Measurements from ENCODE around the gene SCN2B.

The SCN2B gene

GRCh38 chr11:118155776-118156530, 20.5 kb downstream of the SCN2B start:
- Mint-ChIP-seq H3K4me1 (ENCODE audit: low read depth) (peaks cover 17% of the 10 kb centered on the region), H3K27me3 (peaks cover 28% of the 10 kb centered on the region), H3K4me3 (no peak overlapping the region), H3K9me3 (ENCODE audit: low read depth) (no peaks in the 10 kb centered on the region), H3K27ac (no peak overlapping the region), H3K36me3 (no peaks in the 10 kb centered on the region)

- Mint-ChIP-seq H3K4me1 (ENCODE audit: low read depth) (peaks cover 17% of the 10 kb centered on the region), H3K9me3 (ENCODE audit: low read depth) (no peaks in the 10 kb centered on the region), H3K27ac (no peak overlapping the region), H3K4me3 (no peak overlapping the region), H3K27me3 (peaks cover 31% of the 10 kb centered on the region), H3K36me3 (no peaks in the 10 kb centered on the region)
These were observed 21.8 kb downstream of the SCN2B start for GRCh38 chr11:118154641-118155040.

DNA sequence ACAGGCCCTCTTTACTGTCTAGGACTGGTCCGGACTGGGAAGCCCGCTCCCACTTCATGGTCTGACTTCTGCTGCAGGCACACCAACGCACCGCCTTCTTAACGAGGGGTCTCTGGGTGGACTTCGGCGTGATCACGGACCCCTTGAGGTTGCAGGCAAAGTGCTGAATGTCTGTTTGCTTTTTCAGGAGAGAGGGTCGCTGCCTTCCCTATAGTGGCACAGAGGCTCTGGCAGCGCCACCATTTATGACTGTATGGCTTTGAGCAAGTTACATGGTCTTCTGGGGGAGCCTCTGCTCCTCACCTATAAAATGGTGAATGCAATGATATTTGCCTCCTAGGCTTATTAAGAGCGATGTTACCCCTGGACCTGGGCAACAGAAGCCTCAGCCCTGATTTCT, 22.5 kb downstream of the SCN2B start:
- Mint-ChIP-seq H3K27me3 (peaks cover 31% of the 10 kb centered on the region), H3K27ac (no peak overlapping the region), H3K4me3 (peak overlapping the region; percentile 78), H3K9me3 (ENCODE audit: low read depth) (no peaks in the 10 kb centered on the region), H3K36me3 (no peaks in the 10 kb centered on the region), H3K4me1 (ENCODE audit: low read depth) (peaks cover 17% of the 10 kb centered on the region)

DNA sequence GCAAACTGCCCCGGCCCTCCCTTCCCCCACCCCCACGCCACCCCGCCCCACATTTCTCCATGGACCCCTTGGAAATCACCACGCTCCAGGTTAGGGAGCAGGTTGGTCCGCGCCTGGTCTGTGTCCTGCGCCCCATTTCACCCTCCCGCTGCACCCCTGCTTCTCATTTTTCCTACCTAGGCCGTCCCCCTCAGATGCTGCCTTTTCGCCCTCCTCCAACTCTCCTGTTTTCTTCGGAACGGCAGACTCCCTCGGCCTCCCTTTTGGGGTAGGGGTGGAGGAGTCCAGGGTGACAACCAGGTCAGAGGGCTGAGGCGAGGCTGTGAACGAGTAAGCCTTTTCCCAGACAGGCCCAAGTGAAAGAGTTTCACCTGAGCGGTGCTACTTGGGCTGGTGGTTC, 22.9 kb downstream of the SCN2B start:
- Mint-ChIP-seq H3K9me3 (ENCODE audit: low read depth) (no peaks in the 10 kb centered on the region), H3K27ac (no peak overlapping the region), H3K36me3 (no peaks in the 10 kb centered on the region), H3K27me3 (peaks cover 31% of the 10 kb centered on the region), H3K4me3 (peak overlapping the region; percentile 78), H3K4me1 (ENCODE audit: low read depth) (peaks cover 17% of the 10 kb centered on the region)

DNA sequence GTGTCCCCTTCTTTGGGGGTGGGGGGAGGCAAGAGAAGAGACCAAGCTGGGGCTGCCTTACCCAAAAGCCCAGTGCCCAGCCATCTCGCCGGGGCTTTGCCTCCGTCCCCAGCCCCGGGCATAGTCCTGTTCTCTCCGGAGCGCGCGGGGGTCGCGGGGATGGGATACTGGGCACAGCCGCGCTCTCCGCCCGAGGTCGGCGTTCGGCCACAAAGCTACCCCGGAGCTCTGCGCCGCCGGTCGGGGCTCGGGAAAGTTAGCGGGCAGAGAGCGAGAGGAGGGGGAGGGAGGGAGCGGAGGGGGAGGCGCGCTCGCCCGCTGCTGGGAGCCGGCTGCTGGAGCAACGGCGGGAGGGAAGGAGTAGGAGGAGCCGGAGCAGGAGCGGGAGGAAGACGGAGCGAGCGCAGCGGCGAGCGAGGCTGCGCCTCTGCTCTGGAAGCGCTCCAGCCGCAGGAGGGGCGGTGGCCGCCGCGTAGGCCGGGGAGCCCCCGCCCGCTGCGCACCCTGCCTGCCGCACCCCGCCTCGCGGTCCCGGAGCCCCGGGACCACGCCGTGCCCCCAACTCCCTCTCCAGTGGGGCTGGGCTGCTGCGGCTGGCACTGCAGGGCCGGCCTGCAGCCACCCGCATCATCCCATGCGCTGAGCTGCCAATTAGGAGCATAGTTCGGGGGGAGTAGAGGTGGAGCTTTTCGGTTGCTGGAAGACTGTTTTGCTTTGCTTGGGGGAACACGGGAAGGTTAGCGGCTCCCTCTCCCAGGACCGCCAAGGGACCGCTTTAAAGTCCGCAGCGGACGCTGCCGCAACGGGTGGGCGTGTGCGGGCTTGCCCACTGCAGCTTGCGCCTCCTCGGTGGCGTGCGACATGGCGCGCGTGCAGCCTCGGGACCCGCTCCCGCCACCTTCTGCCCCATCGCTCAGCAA, 23.6 kb downstream of the SCN2B start, which contains the start of gene SCN4B:
SCN4B (minus strand) TSS at position 272 of the 920 bp plus-strand sequence; CDS start at position 122, 150 bp downstream.
- peak within 1 kb of the TSS; percentile 78 for H3K4me3 Mint-ChIP-seq
- H3K9me3 Mint-ChIP-seq (ENCODE audit: low read depth) = no peaks in the 10 kb centered on the region
- H3K27ac Mint-ChIP-seq = no peak within 1 kb of the TSS
- no peaks in the 10 kb centered on the region for H3K36me3 Mint-ChIP-seq
- H3K4me1 Mint-ChIP-seq (ENCODE audit: low read depth) = peaks cover 17% of the 10 kb centered on the region
- H3K27me3 Mint-ChIP-seq = peaks cover 30% of the 10 kb centered on the region

DNA sequence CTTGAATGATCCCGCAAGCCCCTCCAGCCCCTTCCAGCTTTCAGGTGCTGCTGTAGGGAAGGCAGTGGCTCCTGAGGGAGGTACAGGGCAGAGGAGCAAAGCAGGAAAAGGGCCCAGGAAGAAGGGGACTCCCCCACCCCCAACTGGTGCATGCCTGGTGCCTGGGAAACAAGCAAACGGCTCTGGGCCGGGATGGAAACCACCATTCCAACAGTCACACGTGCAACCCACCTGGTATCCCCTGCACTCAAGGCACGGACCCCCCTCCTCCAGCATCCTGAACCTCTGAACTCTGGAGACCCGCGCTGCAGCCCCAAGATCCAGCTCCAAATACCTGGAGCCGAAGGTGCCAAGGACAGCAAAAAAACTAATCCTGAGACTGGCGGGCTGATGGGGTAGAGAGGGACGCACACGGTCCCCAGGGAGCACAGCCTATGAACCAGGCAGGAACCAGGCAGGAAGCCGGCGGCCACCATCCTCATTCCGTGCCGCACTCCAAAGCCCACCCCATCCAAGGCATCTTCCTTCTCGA, 24.4 kb downstream of the SCN2B start:
- Mint-ChIP-seq H3K36me3 (no peaks in the 10 kb centered on the region), H3K27me3 (peaks cover 26% of the 10 kb centered on the region), H3K4me3 (peak overlapping the region; percentile 59), H3K4me1 (ENCODE audit: low read depth) (peaks cover 15% of the 10 kb centered on the region), H3K27ac (no peak overlapping the region), H3K9me3 (ENCODE audit: low read depth) (no peaks in the 10 kb centered on the region)

- Mint-ChIP-seq H3K27ac (no peak overlapping the region), H3K27me3 (peaks cover 24% of the 10 kb centered on the region), H3K36me3 (no peaks in the 10 kb centered on the region), H3K9me3 (ENCODE audit: low read depth) (no peaks in the 10 kb centered on the region), H3K4me3 (peak overlapping the region; percentile 43), H3K4me1 (ENCODE audit: low read depth) (peaks cover 10% of the 10 kb centered on the region)
These were observed 25.0 kb downstream of the SCN2B start for GRCh38 chr11:118151431-118151830.

DNA sequence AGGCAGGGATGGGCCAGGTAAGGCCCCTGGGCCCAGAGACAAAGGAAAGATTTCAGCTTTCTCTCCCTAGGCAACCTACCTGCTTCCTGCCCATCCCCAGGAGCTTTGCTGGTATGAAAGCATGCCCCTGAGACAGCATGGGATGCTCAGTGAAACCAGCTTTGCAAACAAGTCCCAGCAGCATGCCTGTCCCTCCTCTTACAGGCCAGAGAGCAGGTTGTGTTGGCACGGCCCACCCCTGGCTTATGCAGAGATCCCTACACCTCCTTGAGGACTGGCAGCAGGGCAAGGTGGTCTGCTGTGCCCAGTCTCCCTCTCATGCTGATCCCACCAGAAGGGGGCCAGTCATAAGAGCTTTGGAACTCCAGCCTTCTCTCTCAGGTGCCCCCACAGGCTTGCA, 26.9 kb downstream of the SCN2B start:
- peaks cover 27% of the 10 kb centered on the region for H3K27me3 Mint-ChIP-seq
- H3K9me3 Mint-ChIP-seq (ENCODE audit: low read depth) = no peaks in the 10 kb centered on the region
- H3K27ac Mint-ChIP-seq = no peak overlapping the region
- no peak overlapping the region for H3K4me3 Mint-ChIP-seq
- peaks cover 11% of the 10 kb centered on the region for H3K4me1 Mint-ChIP-seq (ENCODE audit: low read depth)
- no peaks in the 10 kb centered on the region for H3K36me3 Mint-ChIP-seq

DNA sequence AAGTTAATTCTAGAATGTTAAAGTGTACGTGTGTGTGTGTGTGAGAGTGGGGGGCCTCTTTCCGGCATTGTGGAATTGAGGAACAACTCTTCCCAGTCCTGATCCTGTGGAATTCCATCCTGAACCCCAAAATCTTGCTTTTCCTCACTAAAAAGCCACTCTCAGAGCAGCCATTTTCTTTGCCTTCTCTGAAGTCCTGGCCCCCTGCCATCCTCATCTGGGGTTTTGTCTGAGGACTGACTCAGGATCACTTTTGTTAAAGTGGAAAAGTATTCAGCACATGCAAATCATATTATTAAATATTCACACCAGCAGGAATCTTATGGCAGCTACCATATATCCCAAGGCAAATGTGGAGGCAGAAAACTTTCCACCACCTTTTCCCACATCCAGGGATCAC, 27.6 kb downstream of the SCN2B start:
- Mint-ChIP-seq H3K27me3 (peaks cover 29% of the 10 kb centered on the region), H3K4me1 (ENCODE audit: low read depth) (peaks cover 8% of the 10 kb centered on the region), H3K36me3 (no peaks in the 10 kb centered on the region), H3K4me3 (no peak overlapping the region), H3K9me3 (ENCODE audit: low read depth) (no peaks in the 10 kb centered on the region), H3K27ac (no peak overlapping the region)

DNA sequence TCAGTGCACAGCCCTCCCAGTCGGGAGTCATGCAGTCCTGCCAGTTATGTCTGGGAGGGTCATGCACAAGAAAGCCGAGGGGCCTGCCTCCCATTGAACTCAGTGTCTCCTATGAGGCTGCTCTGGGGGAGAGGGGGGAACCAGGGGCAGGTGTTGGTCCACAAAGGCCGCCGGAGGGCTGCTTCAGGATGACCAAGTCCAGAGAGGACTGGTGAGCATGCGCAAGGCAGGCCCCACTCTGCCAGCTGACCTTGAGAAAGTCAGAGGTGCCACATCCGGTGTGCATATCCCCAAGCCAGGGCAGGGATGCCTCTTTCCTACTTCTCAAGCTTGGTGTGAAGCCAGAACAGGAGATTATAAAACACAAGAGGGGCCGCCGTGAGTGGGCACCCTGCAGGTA, 28.2 kb downstream of the SCN2B start:
- Mint-ChIP-seq H3K9me3 (ENCODE audit: low read depth) (no peaks in the 10 kb centered on the region), H3K4me3 (no peak overlapping the region), H3K36me3 (no peaks in the 10 kb centered on the region), H3K27me3 (peaks cover 27% of the 10 kb centered on the region), H3K4me1 (ENCODE audit: low read depth) (peaks cover 3% of the 10 kb centered on the region), H3K27ac (no peak overlapping the region)

- Mint-ChIP-seq H3K27ac (no peak overlapping the region), H3K36me3 (no peaks in the 10 kb centered on the region), H3K27me3 (peaks cover 30% of the 10 kb centered on the region), H3K4me1 (ENCODE audit: low read depth) (peaks cover 3% of the 10 kb centered on the region), H3K9me3 (ENCODE audit: low read depth) (no peaks in the 10 kb centered on the region), H3K4me3 (peak overlapping the region; percentile 24)
These were observed 28.9 kb downstream of the SCN2B start for GRCh38 chr11:118147502-118147901.

DNA sequence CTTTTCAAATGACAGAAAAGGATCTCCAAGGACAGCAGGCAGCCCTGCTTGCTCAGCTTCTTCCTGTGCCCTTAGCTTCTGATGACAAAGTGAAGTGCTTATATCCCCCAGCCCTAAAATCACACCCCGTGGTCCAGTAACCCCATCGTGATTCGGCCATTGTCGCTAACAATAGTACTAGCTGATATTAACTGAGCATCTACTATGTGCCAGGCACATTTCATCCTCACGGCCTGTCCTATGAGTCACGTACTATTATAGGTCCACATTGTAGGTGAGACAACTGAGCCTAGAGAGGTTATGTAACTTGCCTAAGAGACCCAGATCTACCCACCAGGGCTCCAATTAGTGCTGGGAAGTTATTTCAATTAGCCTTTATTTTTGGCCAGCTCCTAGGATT, 29.9 kb downstream of the SCN2B start:
- H3K9me3 Mint-ChIP-seq (ENCODE audit: low read depth) = no peaks in the 10 kb centered on the region
- peaks cover 3% of the 10 kb centered on the region for H3K4me1 Mint-ChIP-seq (ENCODE audit: low read depth)
- H3K27ac Mint-ChIP-seq = no peak overlapping the region
- peaks cover 37% of the 10 kb centered on the region for H3K27me3 Mint-ChIP-seq
- peak overlapping the region; percentile 82 for H3K4me3 Mint-ChIP-seq
- H3K36me3 Mint-ChIP-seq = no peaks in the 10 kb centered on the region

- Mint-ChIP-seq H3K27me3 (peaks cover 37% of the 10 kb centered on the region), H3K4me1 (ENCODE audit: low read depth) (peaks cover 3% of the 10 kb centered on the region), H3K9me3 (ENCODE audit: low read depth) (no peaks in the 10 kb centered on the region), H3K27ac (no peak overlapping the region), H3K4me3 (peak overlapping the region; percentile 82), H3K36me3 (no peaks in the 10 kb centered on the region)
These were observed 30.9 kb downstream of the SCN2B start for GRCh38 chr11:118145285-118146227.
